Panc1 (cell line): Measurements from ENCODE around the gene CCT7. TPM values are rescaled to one million over a fixed set of nuclear protein-coding genes. Genes with fewer than 3 reads are reported as not detected.

Source experiments
- ATAC-seq: fragments of 200-7000 bp; cut with Tn5 transposase; 2 replicates; pipeline ENCODE4 v1.9.1; 2020; ENCODE audit warnings: mild to moderate bottlenecking, moderate library complexity
- BruUV-seq: library from RNA; stranded (reverse); fragments of 400-500 nt; replicated peaks from 2 replicates; lab custom pipeline; 2021; lab: Mats Ljungman, UMichigan
- CTCF ChIA-PET: fragments of 300-600 bp; sonication (Branson Sonifier 250); formaldehyde crosslinking; loops from one replicate; lab custom pipeline; 2022; ENCODE audit warnings: antibody characterized with exemption; lab: Charles Lee
- POLR2A ChIA-PET: fragments of 300-600 bp; sonication (Branson Sonifier 250); formaldehyde crosslinking; loops from one replicate; lab custom pipeline; 2022; ENCODE audit warnings: antibody characterized with exemption; lab: Charles Lee
- DNase-seq: peaks from one replicate; pipeline ENCODE4 v3.0.0-alpha.2; 2010; ENCODE audit warnings: low read depth, low spot score
- H3K27ac ChIP-seq: 2 replicates; pipeline ENCODE4 v1.5.1; 2011; ENCODE audit warnings: mild to moderate bottlenecking, low read length, inconsistent platforms
- H3K27me3 ChIP-seq: fragments of 200-500 bp; sonication (Bioruptor generic); 2 replicates; pipeline ENCODE4 v1.6.0; 2014; ENCODE audit warnings: low read length, inconsistent platforms; ENCODE audit not compliant: control insufficient read depth, insufficient read depth
- H3K36me3 ChIP-seq: fragments of 200-500 bp; sonication (Bioruptor generic); 2 replicates; pipeline ENCODE4 v1.5.1; 2014; ENCODE audit warnings: inconsistent platforms, mild to moderate bottlenecking, low read length, moderate library complexity; ENCODE audit not compliant: control insufficient read depth, insufficient read depth
- H3K4me1 ChIP-seq: 2 replicates; pipeline ENCODE4 v1.5.1; 2011; ENCODE audit warnings: inconsistent platforms, mild to moderate bottlenecking, low read length, moderate library complexity; ENCODE audit not compliant: control insufficient read depth, insufficient read depth
- H3K4me3 ChIP-seq, 2 experiments: 2 replicates each; pipeline ENCODE4 v1.5.1; 2011 to 2012; ENCODE audit warnings: low read depth in 2 of 2, low read length in 2 of 2, mild to moderate bottlenecking in 2 of 2, inconsistent platforms in 1 of 2, moderate library complexity in 1 of 2
- H3K9me3 ChIP-seq: fragments of 200-500 bp; sonication (Bioruptor generic); 2 replicates; pipeline ENCODE4 v1.5.1; 2014; ENCODE audit warnings: low read depth, mild to moderate bottlenecking, inconsistent platforms, low read length, moderate library complexity; ENCODE audit not compliant: control insufficient read depth, insufficient read depth
- CTCF ChIP-seq: fragments of 450-650 bp; IDR thresholded peaks from 2 replicates; pipeline ENCODE4 v1.5.1; 2017; ENCODE audit warnings: mild to moderate bottlenecking
- POLR2AphosphoS5 ChIP-seq: IDR thresholded peaks from 2 replicates; pipeline ENCODE4 v1.6.1; 2012; ENCODE audit warnings: mild to moderate bottlenecking, low read depth, low read length, moderate library complexity
- REST ChIP-seq, 2 experiments: IDR thresholded peaks; 2 replicates each; pipeline ENCODE4 v1.6.1; 2011 to 2012; ENCODE audit warnings: low read depth in 2 of 2, control low read depth in 1 of 2, low read length in 1 of 2, mild to moderate bottlenecking in 1 of 2, moderate library complexity in 1 of 2; ENCODE audit not compliant: insufficient read depth in 1 of 2
- SIN3A ChIP-seq: IDR thresholded peaks from 2 replicates; pipeline ENCODE4 v1.6.1; 2012; ENCODE audit warnings: low read depth, mild to moderate bottlenecking, low read length, moderate library complexity, borderline replicate concordance; ENCODE audit not compliant: insufficient read depth
- TCF7L2 ChIP-seq: IDR thresholded peaks from 2 replicates; pipeline ENCODE4 v1.6.1; 2011; ENCODE audit warnings: mild to moderate bottlenecking, low read depth, low read length, inconsistent platforms
- in situ Hi-C: cut with HindIII; loops from 2 replicates; pipeline ENCODE4 v1.10.0; 2016; ENCODE audit warnings: low sequenced_read_pairs, low pct_unique_long_range_greater_than_20kb
- intact Hi-C: fragments of 100-400 bp; cut with micrococcal nuclease; formaldehyde crosslinking; loops from one replicate; pipeline ENCODE4 v1.10.0; 2022; ENCODE audit not compliant: unreplicated experiment
- total RNA-seq: library from RNA; stranded (reverse); gene quantifications from one replicate; pipeline ENCODE4 v1.2.1, GENCODE V29; 2021; ENCODE audit not compliant: unreplicated experiment

The CCT7 gene
- total RNA-seq, 1 experiment from 2014 or later = 426 TPM

- in situ Hi-C loops = loop anchor here (10.0 kb wide), 1 partner anchor 61 kb away; the partner anchor contains the start of gene EGR4
- intact Hi-C loops = no loop called here
These were observed 765 bp upstream of the CCT7 start, which contains the start of gene PRADC1 for GRCh38 chr2:73233154-73233931. Gene PRADC1, minus strand, starts transcription at chr2:73233239. Its CDS starts 79 bp downstream, at chr2:73233160.

GRCh38 chr2:73235315-73236028 lies 1.4 kb downstream of the CCT7 start:
- TF ChIP-seq POLR2AphosphoS5 (no peak), SIN3A (no peak), REST (IDR thresholded peaks at IDR 0.05; ENCODE audit: insufficient read depth in 1 of 2, low read depth in 2 of 2, low read length in 1 of 2) (no peak), TCF7L2 (no peak), CTCF (no peak)
- H3K4me1 ChIP-seq = peaks cover 29% of the 10 kb centered on the region
- POLR2A ChIA-PET = interaction anchor here (0.7 kb wide), 1 partner anchor 318 kb away, joined by 6 read pairs; no protein-coding TSS in a partner anchor
- peak overlapping the region; percentile 72 to 88 for H3K4me3 ChIP-seq
- H3K36me3 ChIP-seq = peaks cover 19% of the 10 kb centered on the region
- CTCF ChIA-PET = no interaction called here
- in situ Hi-C loops (loop anchor here (10.0 kb wide), 1 partner anchor 59 kb away; the partner anchor contains the start of gene EGR4), intact Hi-C loops (no loop called here)
- BruUV-seq = no TSS peak
- ATAC-seq (no peak), DNase-seq (no peak)
- H3K27me3 ChIP-seq = no peaks in the 10 kb centered on the region
- H3K9me3 ChIP-seq = no peaks in the 10 kb centered on the region
- peak overlapping the region; percentile 97 for H3K27ac ChIP-seq

More at GRCh38 chr2:73233154-73233931, 765 bp upstream of the CCT7 start, which contains the start of gene PRADC1:
- POLR2A ChIA-PET = interaction anchor here (0.7 to 1.1 kb wide), 4 partner anchors 20 to 119 kb away, joined by 4 to 10 read pairs (median 4); no protein-coding TSS in a partner anchor
- DNase-seq (peak; percentile 98), ATAC-seq (peak; percentile 94)
- CTCF ChIA-PET = interaction anchor here (0.6 to 1.9 kb wide), 2 partner anchors 20 to 70 kb away, joined by 8 to 14 read pairs; no protein-coding TSS in a partner anchor
- H3K27me3 ChIP-seq = no peaks in the 10 kb centered on the region
- peaks cover 27% of the 10 kb centered on the region for H3K4me1 ChIP-seq
- H3K9me3 ChIP-seq = no peaks in the 10 kb centered on the region
- no TSS peak for BruUV-seq
- H3K36me3 ChIP-seq = peaks cover 10% of the 10 kb centered on the region; the same call in 1 of the 2 replicates
- TF ChIP-seq CTCF = no peak
- TF ChIP-seq POLR2AphosphoS5 = peak; percentile 13; the same call in 1 of the 2 replicates
- no peak for TF ChIP-seq TCF7L2
- peak within 1 kb of the TSS; percentile 97 for H3K27ac ChIP-seq
- peak within 1 kb of the TSS; percentile 72 to 88 for H3K4me3 ChIP-seq
